SK-N-SH (cell line): ENCODE data around the gene CAPN10.

Source experiments
- CTCF ChIP-seq: fragments of 200-600 bp; sonication (generic); IDR thresholded peaks from 2 replicates; pipeline ENCODE4 v1.6.1; 2017; ENCODE audit warnings: antibody characterized with exemption, mild to moderate bottlenecking, moderate library complexity
- EZH2phosphoT487 ChIP-seq: fragments of 200-600 bp; sonication (generic); IDR thresholded peaks from 2 replicates; pipeline ENCODE4 v1.6.1; 2017; ENCODE audit warnings: low read depth, mixed run types, mild to moderate bottlenecking, antibody characterized with exemption, moderate library complexity, borderline replicate concordance
- GABPA ChIP-seq: IDR thresholded peaks from 2 replicates; pipeline ENCODE4 v1.4.0; 2012; ENCODE audit warnings: low read depth, mild to moderate bottlenecking
- GATA2 ChIP-seq: sonication (generic); formaldehyde crosslinking; IDR thresholded peaks from 2 replicates; pipeline ENCODE4 v1.5.0; 2020; ENCODE audit warnings: mild to moderate bottlenecking, missing genetic modification reagents
- RCOR1 ChIP-seq: fragments of 150-350 bp; IDR thresholded peaks from 2 replicates; pipeline ENCODE4 v1.6.1; 2017; ENCODE audit warnings: antibody characterized with exemption, low read length
- SIN3A ChIP-seq: IDR thresholded peaks from 2 replicates; pipeline ENCODE4 v1.6.1; 2012; ENCODE audit warnings: low read depth, mild to moderate bottlenecking, low read length, moderate library complexity, borderline replicate concordance
- SMC3 ChIP-seq: IDR thresholded peaks from 2 replicates; pipeline ENCODE4 v1.6.1; 2012; ENCODE audit warnings: low read depth, low read length, improper control_type of control experiment
- USF2 ChIP-seq: fragments of 150-350 bp; IDR thresholded peaks from 2 replicates; pipeline ENCODE4 v1.6.1; 2017; ENCODE audit warnings: antibody characterized with exemption, low read length, low read depth, borderline replicate concordance
- ZBTB33 ChIP-seq: IDR thresholded peaks from 2 replicates; pipeline ENCODE4 v1.4.0; 2012; ENCODE audit warnings: low read depth, borderline replicate concordance
- TF ChIP-seq, protein P1 (sequence below): IDR thresholded peaks from 2 replicates; pipeline ENCODE4 v1.6.1; 2012; ENCODE audit warnings: mild to moderate bottlenecking, low read depth, low read length, moderate library complexity

- TF ChIP-seq CTCF (no peak), GATA2 (CRISPR knock-in tag) (no peak), SMC3 (no peak), EZH2phosphoT487 (no peak), USF2 (no peak), GABPA (no peak), RCOR1 (no peak), SIN3A (no peak), ZBTB33 (no peak)
- TF ChIP-seq, protein P1, sequence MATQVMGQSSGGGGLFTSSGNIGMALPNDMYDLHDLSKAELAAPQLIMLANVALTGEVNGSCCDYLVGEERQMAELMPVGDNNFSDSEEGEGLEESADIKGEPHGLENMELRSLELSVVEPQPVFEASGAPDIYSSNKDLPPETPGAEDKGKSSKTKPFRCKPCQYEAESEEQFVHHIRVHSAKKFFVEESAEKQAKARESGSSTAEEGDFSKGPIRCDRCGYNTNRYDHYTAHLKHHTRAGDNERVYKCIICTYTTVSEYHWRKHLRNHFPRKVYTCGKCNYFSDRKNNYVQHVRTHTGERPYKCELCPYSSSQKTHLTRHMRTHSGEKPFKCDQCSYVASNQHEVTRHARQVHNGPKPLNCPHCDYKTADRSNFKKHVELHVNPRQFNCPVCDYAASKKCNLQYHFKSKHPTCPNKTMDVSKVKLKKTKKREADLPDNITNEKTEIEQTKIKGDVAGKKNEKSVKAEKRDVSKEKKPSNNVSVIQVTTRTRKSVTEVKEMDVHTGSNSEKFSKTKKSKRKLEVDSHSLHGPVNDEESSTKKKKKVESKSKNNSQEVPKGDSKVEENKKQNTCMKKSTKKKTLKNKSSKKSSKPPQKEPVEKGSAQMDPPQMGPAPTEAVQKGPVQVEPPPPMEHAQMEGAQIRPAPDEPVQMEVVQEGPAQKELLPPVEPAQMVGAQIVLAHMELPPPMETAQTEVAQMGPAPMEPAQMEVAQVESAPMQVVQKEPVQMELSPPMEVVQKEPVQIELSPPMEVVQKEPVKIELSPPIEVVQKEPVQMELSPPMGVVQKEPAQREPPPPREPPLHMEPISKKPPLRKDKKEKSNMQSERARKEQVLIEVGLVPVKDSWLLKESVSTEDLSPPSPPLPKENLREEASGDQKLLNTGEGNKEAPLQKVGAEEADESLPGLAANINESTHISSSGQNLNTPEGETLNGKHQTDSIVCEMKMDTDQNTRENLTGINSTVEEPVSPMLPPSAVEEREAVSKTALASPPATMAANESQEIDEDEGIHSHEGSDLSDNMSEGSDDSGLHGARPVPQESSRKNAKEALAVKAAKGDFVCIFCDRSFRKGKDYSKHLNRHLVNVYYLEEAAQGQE, result no peak
These were observed 16.5 kb upstream of the CAPN10 start for GRCh38 chr2:240569998-240570530.
